Panc1 (cell line): ENCODE measurements around the gene ACER1. TPM values are rescaled to one million over a fixed set of nuclear protein-coding genes. Genes with fewer than 3 reads are reported as not detected.

Source experiments
- ATAC-seq: fragments of 200-7000 bp; cut with Tn5 transposase; 2 replicates; pipeline ENCODE4 v1.9.1; 2020; ENCODE audit warnings: mild to moderate bottlenecking, moderate library complexity
- BruUV-seq: library from RNA; stranded (reverse); fragments of 400-500 nt; replicated peaks from 2 replicates; lab custom pipeline; 2021; lab: Mats Ljungman, UMichigan
- CTCF ChIA-PET: fragments of 300-600 bp; sonication (Branson Sonifier 250); formaldehyde crosslinking; loops from one replicate; lab custom pipeline; 2022; ENCODE audit warnings: antibody characterized with exemption; lab: Charles Lee
- POLR2A ChIA-PET: fragments of 300-600 bp; sonication (Branson Sonifier 250); formaldehyde crosslinking; loops from one replicate; lab custom pipeline; 2022; ENCODE audit warnings: antibody characterized with exemption; lab: Charles Lee
- DNase-seq: peaks from one replicate; pipeline ENCODE4 v3.0.0-alpha.2; 2010; ENCODE audit warnings: low read depth, low spot score
- H3K27ac ChIP-seq: 2 replicates; pipeline ENCODE4 v1.5.1; 2011; ENCODE audit warnings: mild to moderate bottlenecking, low read length, inconsistent platforms
- H3K27me3 ChIP-seq: fragments of 200-500 bp; sonication (Bioruptor generic); 2 replicates; pipeline ENCODE4 v1.6.0; 2014; ENCODE audit warnings: low read length, inconsistent platforms; ENCODE audit not compliant: control insufficient read depth, insufficient read depth
- H3K36me3 ChIP-seq: fragments of 200-500 bp; sonication (Bioruptor generic); 2 replicates; pipeline ENCODE4 v1.5.1; 2014; ENCODE audit warnings: inconsistent platforms, mild to moderate bottlenecking, low read length, moderate library complexity; ENCODE audit not compliant: control insufficient read depth, insufficient read depth
- H3K4me1 ChIP-seq: 2 replicates; pipeline ENCODE4 v1.5.1; 2011; ENCODE audit warnings: inconsistent platforms, mild to moderate bottlenecking, low read length, moderate library complexity; ENCODE audit not compliant: control insufficient read depth, insufficient read depth
- H3K4me3 ChIP-seq, 2 experiments: 2 replicates each; pipeline ENCODE4 v1.5.1; 2011 to 2012; ENCODE audit warnings: low read depth in 2 of 2, low read length in 2 of 2, mild to moderate bottlenecking in 2 of 2, inconsistent platforms in 1 of 2, moderate library complexity in 1 of 2
- H3K9me3 ChIP-seq: fragments of 200-500 bp; sonication (Bioruptor generic); 2 replicates; pipeline ENCODE4 v1.5.1; 2014; ENCODE audit warnings: low read depth, mild to moderate bottlenecking, inconsistent platforms, low read length, moderate library complexity; ENCODE audit not compliant: control insufficient read depth, insufficient read depth
- POLR2AphosphoS5 ChIP-seq: IDR thresholded peaks from 2 replicates; pipeline ENCODE4 v1.6.1; 2012; ENCODE audit warnings: mild to moderate bottlenecking, low read depth, low read length, moderate library complexity
- REST ChIP-seq, 2 experiments: IDR thresholded peaks; 2 replicates each; pipeline ENCODE4 v1.6.1; 2011 to 2012; ENCODE audit warnings: low read depth in 2 of 2, control low read depth in 1 of 2, low read length in 1 of 2, mild to moderate bottlenecking in 1 of 2, moderate library complexity in 1 of 2; ENCODE audit not compliant: insufficient read depth in 1 of 2
- SIN3A ChIP-seq: IDR thresholded peaks from 2 replicates; pipeline ENCODE4 v1.6.1; 2012; ENCODE audit warnings: low read depth, mild to moderate bottlenecking, low read length, moderate library complexity, borderline replicate concordance; ENCODE audit not compliant: insufficient read depth
- TCF7L2 ChIP-seq: IDR thresholded peaks from 2 replicates; pipeline ENCODE4 v1.6.1; 2011; ENCODE audit warnings: mild to moderate bottlenecking, low read depth, low read length, inconsistent platforms
- in situ Hi-C: cut with HindIII; loops from 2 replicates; pipeline ENCODE4 v1.10.0; 2016; ENCODE audit warnings: low sequenced_read_pairs, low pct_unique_long_range_greater_than_20kb
- intact Hi-C: fragments of 100-400 bp; cut with micrococcal nuclease; formaldehyde crosslinking; loops from one replicate; pipeline ENCODE4 v1.10.0; 2022; ENCODE audit not compliant: unreplicated experiment
- total RNA-seq: library from RNA; stranded (reverse); gene quantifications from one replicate; pipeline ENCODE4 v1.2.1, GENCODE V29; 2021; ENCODE audit not compliant: unreplicated experiment
- TF ChIP-seq, protein P1 (sequence below): fragments of 450-650 bp; IDR thresholded peaks from 2 replicates; pipeline ENCODE4 v1.5.1; 2017; ENCODE audit warnings: mild to moderate bottlenecking

The ACER1 gene
- total RNA-seq, 1 experiment from 2014 or later, result not detected

- ChIA-PET POLR2A (no interaction called here), CTCF (no interaction called here)
- Histone ChIP-seq H3K36me3 (no peaks in the 10 kb centered on the region), H3K4me3 (no peak overlapping the region), H3K27ac (no peak overlapping the region), H3K9me3 (no peaks in the 10 kb centered on the region), H3K27me3 (peaks cover 3% of the 10 kb centered on the region; the same call in 1 of the 2 replicates), H3K4me1 (no peaks in the 10 kb centered on the region)
- ATAC-seq (no peak), DNase-seq (no peak)
- intact Hi-C loops (no loop called here), in situ Hi-C loops (no loop called here)
- TF ChIP-seq TCF7L2 (no peak), REST (IDR thresholded peaks at IDR 0.05; ENCODE audit: insufficient read depth in 1 of 2, low read depth in 2 of 2, low read length in 1 of 2) (no peak), POLR2AphosphoS5 (no peak), SIN3A (no peak)
- TF ChIP-seq, protein P1, sequence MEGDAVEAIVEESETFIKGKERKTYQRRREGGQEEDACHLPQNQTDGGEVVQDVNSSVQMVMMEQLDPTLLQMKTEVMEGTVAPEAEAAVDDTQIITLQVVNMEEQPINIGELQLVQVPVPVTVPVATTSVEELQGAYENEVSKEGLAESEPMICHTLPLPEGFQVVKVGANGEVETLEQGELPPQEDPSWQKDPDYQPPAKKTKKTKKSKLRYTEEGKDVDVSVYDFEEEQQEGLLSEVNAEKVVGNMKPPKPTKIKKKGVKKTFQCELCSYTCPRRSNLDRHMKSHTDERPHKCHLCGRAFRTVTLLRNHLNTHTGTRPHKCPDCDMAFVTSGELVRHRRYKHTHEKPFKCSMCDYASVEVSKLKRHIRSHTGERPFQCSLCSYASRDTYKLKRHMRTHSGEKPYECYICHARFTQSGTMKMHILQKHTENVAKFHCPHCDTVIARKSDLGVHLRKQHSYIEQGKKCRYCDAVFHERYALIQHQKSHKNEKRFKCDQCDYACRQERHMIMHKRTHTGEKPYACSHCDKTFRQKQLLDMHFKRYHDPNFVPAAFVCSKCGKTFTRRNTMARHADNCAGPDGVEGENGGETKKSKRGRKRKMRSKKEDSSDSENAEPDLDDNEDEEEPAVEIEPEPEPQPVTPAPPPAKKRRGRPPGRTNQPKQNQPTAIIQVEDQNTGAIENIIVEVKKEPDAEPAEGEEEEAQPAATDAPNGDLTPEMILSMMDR, result no peak
- BruUV-seq, result no TSS peak
Observed at GRCh38 chr19:6326815-6327214, 6.6 kb downstream of the ACER1 start.

DNA sequence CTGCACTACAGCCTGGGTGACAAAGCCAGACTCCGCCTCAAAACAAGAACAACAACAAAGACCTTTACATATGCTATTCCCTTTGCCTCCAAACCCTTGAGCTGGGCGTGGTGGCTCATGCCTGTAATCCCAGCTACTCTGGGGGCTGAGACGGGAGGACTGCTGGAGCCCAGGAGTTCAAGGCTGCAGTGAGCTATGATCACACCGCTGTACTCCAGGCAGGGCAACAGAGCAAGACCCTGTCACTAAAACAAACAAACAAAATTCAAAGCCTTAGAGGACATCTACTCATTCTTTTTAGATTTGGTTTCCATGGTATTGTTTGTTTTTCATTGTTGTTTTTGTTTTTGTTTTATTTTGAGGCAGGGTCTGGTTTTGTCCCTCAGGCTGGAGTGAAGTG lies 7.8 kb downstream of the ACER1 start:
- no TSS peak for BruUV-seq
- H3K4me3 ChIP-seq, result no peak overlapping the region
- in situ Hi-C loops, result no loop called here
- DNase-seq, result no peak
- H3K36me3 ChIP-seq, result no peaks in the 10 kb centered on the region
- TF ChIP-seq, protein P1, result no peak
- TF ChIP-seq SIN3A, result no peak
- no peak for TF ChIP-seq TCF7L2
- TF ChIP-seq REST (IDR thresholded peaks at IDR 0.05; ENCODE audit: insufficient read depth in 1 of 2, low read depth in 2 of 2, low read length in 1 of 2), result no peak
- H3K4me1 ChIP-seq, result no peaks in the 10 kb centered on the region
- ChIA-PET CTCF (no interaction called here), POLR2A (no interaction called here)
- intact Hi-C loops, result no loop called here
- H3K9me3 ChIP-seq, result no peaks in the 10 kb centered on the region
- H3K27me3 ChIP-seq, result peaks cover 5% of the 10 kb centered on the region; the same call in 1 of the 2 replicates
- no peak for ATAC-seq
- H3K27ac ChIP-seq, result no peak overlapping the region
